Measurements from ENCODE around the gene SPTLC2.
"Not testable (repeated sequence)": the region's sequence is repeated elsewhere in the genome, so short reads cannot be mapped to it uniquely, and the experiment has no call there.

SPTLC2 gene

GRCh38 chr14:77616454-77617229, at the start of gene SPTLC2:
SPTLC2 (minus strand) TSS chr14:77616637; CDS start chr14:77616579, 58 bp downstream.
- peak; percentile 98 for DNase-seq

GRCh38 chr14:77663293-77663692, 46.9 kb upstream of the SPTLC2 start:
- no peak for DNase-seq

- DNase-seq = not testable (repeated sequence)
Observed at GRCh38 chr14:77661562-77661961, 45.1 kb upstream of the SPTLC2 start.

GRCh38 chr14:77660754-77661153, 44.3 kb upstream of the SPTLC2 start:
- no peak for DNase-seq

- no peak for DNase-seq
Observed at GRCh38 chr14:77659831-77660230, 43.4 kb upstream of the SPTLC2 start.

- no peak for DNase-seq
Observed at GRCh38 chr14:77657280-77657679, 40.8 kb upstream of the SPTLC2 start.

- no peak for DNase-seq
Observed at GRCh38 chr14:77654001-77654441, 37.6 kb upstream of the SPTLC2 start.

GRCh38 chr14:77649326-77649725, 32.9 kb upstream of the SPTLC2 start:
- DNase-seq = no peak

GRCh38 chr14:77648520-77649200, 32.2 kb upstream of the SPTLC2 start:
- DNase-seq = no peak

GRCh38 chr14:77647853-77648252, 31.4 kb upstream of the SPTLC2 start:
- DNase-seq = no peak

- DNase-seq = no peak
Observed at GRCh38 chr14:77646907-77647306, 30.5 kb upstream of the SPTLC2 start.

- DNase-seq = no peak
Observed at GRCh38 chr14:77645520-77646230, 29.2 kb upstream of the SPTLC2 start.

- no peak for DNase-seq
Observed at GRCh38 chr14:77642407-77642806, 26.0 kb upstream of the SPTLC2 start.

GRCh38 chr14:77641534-77642341, 25.3 kb upstream of the SPTLC2 start:
- peak; percentile 63 for DNase-seq

- no peak for DNase-seq
Observed at GRCh38 chr14:77640756-77641533, 24.5 kb upstream of the SPTLC2 start.

GRCh38 chr14:77638771-77639171, 22.3 kb upstream of the SPTLC2 start:
- DNase-seq = no peak

- DNase-seq = not testable (repeated sequence)
Observed at GRCh38 chr14:77635869-77636268, 19.4 kb upstream of the SPTLC2 start.

- DNase-seq = not testable (repeated sequence)
Observed at GRCh38 chr14:77635466-77635865, 19.0 kb upstream of the SPTLC2 start.

- no peak for DNase-seq
Observed at GRCh38 chr14:77630111-77630510, 13.7 kb upstream of the SPTLC2 start.

- no peak for DNase-seq
Observed at GRCh38 chr14:77625360-77625759, 8.9 kb upstream of the SPTLC2 start.

GRCh38 chr14:77623201-77623600, 6.8 kb upstream of the SPTLC2 start:
- no peak for DNase-seq
